ENCODE results near the gene ZNF398.

DNA sequence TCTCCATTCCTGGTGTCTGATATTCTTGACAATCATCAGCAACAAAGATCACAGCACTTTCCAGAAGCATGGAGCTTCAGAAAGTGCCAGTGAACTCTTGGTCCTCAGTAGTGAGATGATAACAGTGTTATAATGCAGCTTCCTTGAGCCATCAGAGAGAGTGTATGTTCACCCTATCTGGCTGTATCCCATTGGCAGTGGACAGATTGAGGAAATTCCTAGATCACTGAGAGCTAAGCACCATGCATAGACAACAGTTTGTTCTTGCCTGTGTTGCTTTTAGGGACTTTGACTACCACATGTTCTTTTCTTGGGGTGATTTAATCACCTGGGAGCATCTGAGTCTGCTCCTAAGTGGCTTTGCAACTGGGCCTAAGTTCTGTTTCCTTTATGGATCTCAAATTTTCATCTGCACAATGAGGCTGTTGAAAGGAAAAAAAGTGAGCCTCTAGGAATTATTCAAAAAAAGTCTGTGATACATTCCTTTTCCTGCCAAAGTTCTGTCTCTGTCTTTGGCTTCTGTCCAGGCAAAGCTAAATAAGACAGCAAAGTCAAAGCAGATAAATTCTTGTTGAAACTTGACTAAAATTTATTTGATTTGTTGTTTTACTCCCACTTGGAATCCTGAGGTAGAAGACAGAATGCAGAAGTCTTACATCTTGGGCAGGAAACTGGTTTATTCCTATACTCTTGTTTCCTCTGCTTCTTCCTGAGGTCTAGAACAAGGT, 33.6 kb downstream of the ZNF398 start:
- TF ChIP-seq, protein P1, sequence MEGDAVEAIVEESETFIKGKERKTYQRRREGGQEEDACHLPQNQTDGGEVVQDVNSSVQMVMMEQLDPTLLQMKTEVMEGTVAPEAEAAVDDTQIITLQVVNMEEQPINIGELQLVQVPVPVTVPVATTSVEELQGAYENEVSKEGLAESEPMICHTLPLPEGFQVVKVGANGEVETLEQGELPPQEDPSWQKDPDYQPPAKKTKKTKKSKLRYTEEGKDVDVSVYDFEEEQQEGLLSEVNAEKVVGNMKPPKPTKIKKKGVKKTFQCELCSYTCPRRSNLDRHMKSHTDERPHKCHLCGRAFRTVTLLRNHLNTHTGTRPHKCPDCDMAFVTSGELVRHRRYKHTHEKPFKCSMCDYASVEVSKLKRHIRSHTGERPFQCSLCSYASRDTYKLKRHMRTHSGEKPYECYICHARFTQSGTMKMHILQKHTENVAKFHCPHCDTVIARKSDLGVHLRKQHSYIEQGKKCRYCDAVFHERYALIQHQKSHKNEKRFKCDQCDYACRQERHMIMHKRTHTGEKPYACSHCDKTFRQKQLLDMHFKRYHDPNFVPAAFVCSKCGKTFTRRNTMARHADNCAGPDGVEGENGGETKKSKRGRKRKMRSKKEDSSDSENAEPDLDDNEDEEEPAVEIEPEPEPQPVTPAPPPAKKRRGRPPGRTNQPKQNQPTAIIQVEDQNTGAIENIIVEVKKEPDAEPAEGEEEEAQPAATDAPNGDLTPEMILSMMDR (IDR thresholded peaks at IDR 0.05; ENCODE audit: insufficient read depth, low read depth, low read length): no peak
- no peak for TF ChIP-seq EZH2 (IDR thresholded peaks at IDR 0.05; ENCODE audit: insufficient read depth, low read length)

Measured in astrocyte (in vitro differentiated cells and primary cell).